ENCODE data around the gene DBN1. TPM values are rescaled to one million over a fixed set of nuclear protein-coding genes. Genes with fewer than 3 reads are reported as not detected.

The DBN1 gene
- total and polyA plus RNA-seq, 5 donors from 2014 or later: 0.13 to 2.3 TPM; not detected in 3

DNA sequence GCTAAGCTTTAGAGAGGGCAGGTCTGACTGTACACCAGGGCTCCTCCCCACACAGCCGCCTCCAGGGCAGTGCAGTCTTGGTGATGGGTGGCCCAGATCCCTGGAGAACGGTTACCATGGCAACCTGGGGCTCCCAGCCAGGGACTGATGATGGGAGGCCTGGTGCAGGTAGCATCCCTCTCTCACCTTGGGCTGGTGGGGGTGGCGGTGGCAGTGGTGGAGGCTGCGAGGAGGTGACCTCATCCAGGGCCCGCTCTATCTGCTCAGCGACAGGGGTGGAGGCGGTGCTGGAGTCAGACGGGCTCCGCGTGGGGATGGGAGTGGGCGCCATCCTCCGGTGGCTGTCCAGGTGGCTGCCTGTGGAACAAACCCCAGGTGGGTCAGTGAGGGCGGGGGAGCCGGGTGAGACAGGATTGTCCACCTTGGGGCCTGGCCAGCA, 14.5 kb downstream of the DBN1 start:
- ATAC-seq (ENCODE audit: low read depth in 2 of 2): no peak
- H3K4me1 ChIP-seq (ENCODE audit: control insufficient read depth, insufficient read depth, low read length, poor library complexity, severe bottlenecking): peaks cover 26% of the 10 kb centered on the region
- Mint-ChIP-seq H3K4me3 (no peak overlapping the region), H3K4me1 (peaks cover 0 to 8% (median 3%) of the 10 kb centered on the region in 4 donors), H3K27ac (no peak overlapping the region), H3K36me3 (no peaks in the 10 kb centered on the region), H3K9me3 (peaks cover 0 to 2% (median 0%) of the 10 kb centered on the region in 7 donors), H3K27me3 (peaks cover 6% of the 10 kb centered on the region)
- H3K27ac ChIP-seq (ENCODE audit: insufficient read depth, low read length, poor library complexity, severe bottlenecking): no peak overlapping the region
- H3K36me3 ChIP-seq (ENCODE audit: control insufficient read depth, insufficient read depth, low read length): no peaks in the 10 kb centered on the region
- no peak overlapping the region for H3K4me3 ChIP-seq (ENCODE audit: low read depth, low read length)
- no peak for DNase-seq
- no peaks in the 10 kb centered on the region for H3K9me3 ChIP-seq (ENCODE audit: control insufficient read depth in 2 of 2, low read length in 2 of 2)
- no peaks in the 10 kb centered on the region for H3K27me3 ChIP-seq (ENCODE audit: control insufficient read depth, insufficient read depth, low read length)

DNA sequence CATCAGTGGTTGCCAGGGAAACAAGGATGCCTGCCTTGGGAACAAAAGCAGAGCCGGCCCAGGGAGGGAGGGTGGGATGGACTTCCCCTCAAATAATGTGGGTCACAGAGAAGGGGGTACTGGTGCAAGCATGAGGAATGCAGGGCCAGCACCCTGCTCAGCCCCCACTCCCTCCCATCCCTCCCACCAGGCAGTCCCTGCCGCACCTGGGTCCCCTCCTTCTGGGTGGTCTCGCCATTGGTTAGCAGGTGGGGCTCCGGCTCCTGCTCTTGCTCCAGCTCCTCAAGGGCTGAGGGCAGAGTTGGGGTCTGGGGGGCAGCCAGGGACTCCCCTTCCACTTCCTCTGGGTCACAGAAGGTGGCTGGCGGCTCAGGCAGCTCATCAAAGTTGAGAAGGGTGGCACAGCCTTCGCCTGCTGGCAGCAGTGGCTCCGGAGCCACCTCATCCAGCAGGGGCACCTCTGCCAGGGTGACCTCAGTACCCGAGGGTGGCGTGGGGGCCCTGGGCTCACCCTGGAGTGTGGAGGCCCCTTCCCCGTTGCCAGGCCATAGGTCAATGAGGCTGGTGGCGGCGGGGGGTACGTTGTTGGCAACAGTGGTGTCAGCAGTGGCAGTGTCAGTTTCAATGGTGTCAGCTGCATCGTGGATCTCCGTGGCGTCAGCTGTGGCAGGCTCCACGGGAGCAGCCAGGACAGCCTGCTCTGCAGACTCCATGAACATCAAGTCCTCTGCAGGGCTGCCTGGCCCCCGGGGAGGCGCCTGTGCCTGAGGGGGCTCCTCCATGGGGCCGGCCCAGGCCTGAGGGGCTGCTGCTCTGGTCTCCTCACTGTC, 15.4 kb downstream of the DBN1 start:
- H3K27ac ChIP-seq (ENCODE audit: insufficient read depth, low read length, poor library complexity, severe bottlenecking): no peak overlapping the region
- no peaks in the 10 kb centered on the region for H3K27me3 ChIP-seq (ENCODE audit: control insufficient read depth, insufficient read depth, low read length)
- no peaks in the 10 kb centered on the region for H3K9me3 ChIP-seq (ENCODE audit: control insufficient read depth in 2 of 2, low read length in 2 of 2)
- Mint-ChIP-seq H3K27me3 (peaks cover 13% of the 10 kb centered on the region), H3K27ac (no peak overlapping the region), H3K36me3 (no peaks in the 10 kb centered on the region), H3K9me3 (peaks cover 0 to 2% (median 0%) of the 10 kb centered on the region in 7 donors), H3K4me3 (peak overlapping the region in 1 of 4 donors; percentile 86), H3K4me1 (peaks cover 0 to 15% (median 5%) of the 10 kb centered on the region in 4 donors)
- H3K4me1 ChIP-seq (ENCODE audit: control insufficient read depth, insufficient read depth, low read length, poor library complexity, severe bottlenecking): peaks cover 32% of the 10 kb centered on the region
- H3K4me3 ChIP-seq (ENCODE audit: low read depth, low read length): no peak overlapping the region
- H3K36me3 ChIP-seq (ENCODE audit: control insufficient read depth, insufficient read depth, low read length): no peaks in the 10 kb centered on the region
- DNase-seq: no peak
- no peak for ATAC-seq (ENCODE audit: low read depth in 2 of 2)

GRCh38 chr5:177456976-177457851, 16.2 kb downstream of the DBN1 start:
- Mint-ChIP-seq H3K4me3 (peak overlapping the region in 3 of 4 donors; percentile 7 to 86 (median 53)), H3K36me3 (no peaks in the 10 kb centered on the region), H3K27me3 (peaks cover 13% of the 10 kb centered on the region), H3K4me1 (peaks cover 0 to 19% (median 10%) of the 10 kb centered on the region in 4 donors), H3K9me3 (peaks cover 0 to 2% (median 0%) of the 10 kb centered on the region in 7 donors), H3K27ac (peak overlapping the region in 1 of 3 donors; percentile 36)
- no peak overlapping the region for H3K27ac ChIP-seq (ENCODE audit: insufficient read depth, low read length, poor library complexity, severe bottlenecking)
- H3K4me1 ChIP-seq (ENCODE audit: control insufficient read depth, insufficient read depth, low read length, poor library complexity, severe bottlenecking): peaks cover 32% of the 10 kb centered on the region
- peak in 1 of 2 donors; percentile 4 for ATAC-seq (ENCODE audit: low read depth in 2 of 2)
- no peaks in the 10 kb centered on the region for H3K9me3 ChIP-seq (ENCODE audit: control insufficient read depth in 2 of 2, low read length in 2 of 2)
- H3K27me3 ChIP-seq (ENCODE audit: control insufficient read depth, insufficient read depth, low read length): no peaks in the 10 kb centered on the region
- H3K4me3 ChIP-seq (ENCODE audit: low read depth, low read length): no peak overlapping the region
- peak in 2 of 3 donors; percentile 55 to 76 for DNase-seq
- no peaks in the 10 kb centered on the region for H3K36me3 ChIP-seq (ENCODE audit: control insufficient read depth, insufficient read depth, low read length)

DNA sequence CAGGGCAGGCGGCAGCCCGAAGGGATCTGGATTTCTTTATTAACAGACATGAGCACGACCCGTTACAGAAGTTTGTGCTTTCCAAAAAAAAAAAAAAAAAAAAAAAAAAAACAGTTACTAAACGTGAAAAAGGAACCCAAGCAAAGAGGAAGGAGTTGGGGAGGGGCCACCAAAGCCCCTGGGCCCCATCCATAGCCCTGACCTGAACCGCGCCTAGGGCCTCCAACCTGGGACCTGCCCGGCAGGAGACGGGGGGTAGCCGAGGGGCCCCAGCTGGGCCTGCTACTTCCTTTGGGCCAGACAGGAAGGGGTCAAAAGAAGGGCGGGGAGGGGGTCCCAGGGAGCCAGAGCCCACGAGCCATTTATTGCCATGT, 16.9 kb downstream of the DBN1 start:
- Histone ChIP-seq H3K9me3 (ENCODE audit: control insufficient read depth in 2 of 2, low read length in 2 of 2) (no peaks in the 10 kb centered on the region), H3K4me3 (ENCODE audit: low read depth, low read length) (no peak overlapping the region), H3K27ac (ENCODE audit: insufficient read depth, low read length, poor library complexity, severe bottlenecking) (no peak overlapping the region), H3K27me3 (ENCODE audit: control insufficient read depth, insufficient read depth, low read length) (no peaks in the 10 kb centered on the region), H3K4me1 (ENCODE audit: control insufficient read depth, insufficient read depth, low read length, poor library complexity, severe bottlenecking) (peaks cover 32% of the 10 kb centered on the region), H3K36me3 (ENCODE audit: control insufficient read depth, insufficient read depth, low read length) (no peaks in the 10 kb centered on the region)
- H3K4me3 Mint-ChIP-seq: peak overlapping the region; percentile 86 to 94 (median 88)
- H3K27ac Mint-ChIP-seq: peak overlapping the region in 1 of 3 donors; percentile 93
- H3K4me1 Mint-ChIP-seq: peaks cover 0 to 24% (median 15%) of the 10 kb centered on the region in 4 donors
- ATAC-seq (ENCODE audit: low read depth in 2 of 2): no peak
- peaks cover 4% of the 10 kb centered on the region for H3K36me3 Mint-ChIP-seq
- no peaks in the 10 kb centered on the region for H3K9me3 Mint-ChIP-seq
- DNase-seq: no peak
- peaks cover 13% of the 10 kb centered on the region for H3K27me3 Mint-ChIP-seq

- Histone ChIP-seq H3K4me3 (ENCODE audit: low read depth, low read length) (peak overlapping the region; percentile 44), H3K27me3 (ENCODE audit: control insufficient read depth, insufficient read depth, low read length) (no peaks in the 10 kb centered on the region), H3K4me1 (ENCODE audit: control insufficient read depth, insufficient read depth, low read length, poor library complexity, severe bottlenecking) (peaks cover 32% of the 10 kb centered on the region), H3K27ac (ENCODE audit: insufficient read depth, low read length, poor library complexity, severe bottlenecking) (peak overlapping the region; percentile 98), H3K36me3 (ENCODE audit: control insufficient read depth, insufficient read depth, low read length) (no peaks in the 10 kb centered on the region), H3K9me3 (ENCODE audit: control insufficient read depth in 2 of 2, low read length in 2 of 2) (no peaks in the 10 kb centered on the region)
- H3K27ac Mint-ChIP-seq: peak overlapping the region; percentile 75 to 93 (median 84)
- H3K36me3 Mint-ChIP-seq: peaks cover 4% of the 10 kb centered on the region
- H3K4me1 Mint-ChIP-seq: peaks cover 0 to 24% (median 15%) of the 10 kb centered on the region in 4 donors
- peaks cover 13% of the 10 kb centered on the region for H3K27me3 Mint-ChIP-seq
- ATAC-seq (ENCODE audit: low read depth in 2 of 2) (peak; percentile 30 to 32), DNase-seq (peak; percentile 84 to 91 (median 89))
- H3K9me3 Mint-ChIP-seq: no peaks in the 10 kb centered on the region
- H3K4me3 Mint-ChIP-seq: peak overlapping the region; percentile 86 to 94 (median 88)
Measured at GRCh38 chr5:177455661-177456590, 17.5 kb downstream of the DBN1 start.

DNA sequence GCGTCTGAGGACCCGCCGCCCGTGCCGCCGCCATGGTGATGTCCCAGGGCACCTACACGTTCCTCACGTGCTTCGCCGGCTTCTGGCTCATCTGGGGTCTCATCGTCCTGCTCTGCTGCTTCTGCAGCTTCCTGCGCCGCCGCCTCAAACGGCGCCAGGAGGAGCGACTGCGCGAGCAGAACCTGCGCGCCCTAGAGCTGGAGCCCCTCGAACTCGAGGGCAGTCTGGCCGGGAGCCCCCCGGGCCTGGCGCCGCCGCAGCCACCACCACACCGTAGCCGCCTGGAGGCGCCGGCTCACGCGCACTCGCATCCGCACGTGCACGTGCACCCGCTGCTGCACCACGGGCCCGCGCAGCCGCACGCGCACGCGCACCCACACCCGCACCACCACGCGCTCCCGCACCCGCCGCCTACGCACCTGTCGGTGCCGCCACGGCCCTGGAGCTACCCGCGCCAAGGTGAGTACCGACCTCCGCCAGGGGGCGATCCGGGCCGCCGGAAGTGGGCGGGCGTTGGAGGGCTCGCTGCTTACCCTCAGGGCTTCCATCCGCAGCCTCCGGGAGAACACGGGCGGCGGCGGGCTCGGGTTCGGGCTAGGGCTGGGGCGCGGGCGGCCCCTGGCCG, 18.3 kb downstream of the DBN1 start:
- peaks cover 0 to 27% (median 15%) of the 10 kb centered on the region in 4 donors for H3K4me1 Mint-ChIP-seq
- H3K9me3 ChIP-seq (ENCODE audit: control insufficient read depth in 2 of 2, low read length in 2 of 2): no peaks in the 10 kb centered on the region
- H3K36me3 ChIP-seq (ENCODE audit: control insufficient read depth, insufficient read depth, low read length): no peaks in the 10 kb centered on the region
- no peaks in the 10 kb centered on the region for H3K27me3 ChIP-seq (ENCODE audit: control insufficient read depth, insufficient read depth, low read length)
- H3K4me1 ChIP-seq (ENCODE audit: control insufficient read depth, insufficient read depth, low read length, poor library complexity, severe bottlenecking): peaks cover 32% of the 10 kb centered on the region
- H3K4me3 ChIP-seq (ENCODE audit: low read depth, low read length): no peak overlapping the region
- H3K27me3 Mint-ChIP-seq: peaks cover 13% of the 10 kb centered on the region
- peak overlapping the region; percentile 98 for H3K27ac ChIP-seq (ENCODE audit: insufficient read depth, low read length, poor library complexity, severe bottlenecking)
- DNase-seq (peak; percentile 87 to 94 (median 92)), ATAC-seq (ENCODE audit: low read depth in 2 of 2) (peak; percentile 68 to 72)
- H3K36me3 Mint-ChIP-seq: peaks cover 4% of the 10 kb centered on the region
- peak overlapping the region in 1 of 3 donors; percentile 75 for H3K27ac Mint-ChIP-seq
- H3K4me3 Mint-ChIP-seq: peak overlapping the region; percentile 86 to 94 (median 88)
- no peaks in the 10 kb centered on the region for H3K9me3 Mint-ChIP-seq

All from CD4-positive, CD25-positive, alpha-beta regulatory T cell (primary cell).